Measurements from ENCODE around the gene FMO5.

Gene FMO5

GRCh38 chr1:147242449-147243227 is 17.5 kb upstream of the FMO5 start, which contains the start of gene CHD1L:
CHD1L (plus strand) TSS chr1:147242684; CDS start chr1:147242704, 20 bp downstream.
- H3K27ac ChIP-seq (ENCODE audit: extremely low read depth, low read depth, low read length) = peak within 1 kb of the TSS; percentile 96
- ChIA-PET POLR2A (interaction anchor here (0.6 to 1.4 kb wide), 5 partner anchors 70 to 866 kb away, joined by 3 to 12 read pairs (median 4); partner anchors contain the start of gene PRKAB2), CTCF (interaction anchor here (0.6 to 2.9 kb wide), 18 partner anchors 11 to 150 kb away, joined by 3 to 12 read pairs (median 5); partner anchors contain the start of gene PRKAB2)
- peak within 1 kb of the TSS; percentile 99 for H3K4me3 ChIP-seq (ENCODE audit: low read depth, low read length)
- H3K4me1 ChIP-seq (ENCODE audit: control insufficient read depth, insufficient read depth, low read length) = peaks cover 6% of the 10 kb centered on the region
- H3K36me3 ChIP-seq (ENCODE audit: control insufficient read depth in 2 of 2, insufficient read depth in 1 of 2, low read length in 2 of 2) = peaks cover 0 to 4% of the 10 kb centered on the region in 2 experiments; a peak in 1 of 3 replicates
- no peaks in the 10 kb centered on the region for H3K9me3 ChIP-seq (ENCODE audit: control insufficient read depth, insufficient read depth, low read depth, low read length)
- TF ChIP-seq ZNF24 (tag by site-specific recombination; IDR thresholded peaks at IDR 0.05) = peak; percentile 41; the same call in 1 of the 2 replicates
- TF ChIP-seq SP7 (tag by site-specific recombination; IDR thresholded peaks at IDR 0.05) = peak; percentile 61; the same call in 1 of the 2 replicates
- TF ChIP-seq, protein P1, sequence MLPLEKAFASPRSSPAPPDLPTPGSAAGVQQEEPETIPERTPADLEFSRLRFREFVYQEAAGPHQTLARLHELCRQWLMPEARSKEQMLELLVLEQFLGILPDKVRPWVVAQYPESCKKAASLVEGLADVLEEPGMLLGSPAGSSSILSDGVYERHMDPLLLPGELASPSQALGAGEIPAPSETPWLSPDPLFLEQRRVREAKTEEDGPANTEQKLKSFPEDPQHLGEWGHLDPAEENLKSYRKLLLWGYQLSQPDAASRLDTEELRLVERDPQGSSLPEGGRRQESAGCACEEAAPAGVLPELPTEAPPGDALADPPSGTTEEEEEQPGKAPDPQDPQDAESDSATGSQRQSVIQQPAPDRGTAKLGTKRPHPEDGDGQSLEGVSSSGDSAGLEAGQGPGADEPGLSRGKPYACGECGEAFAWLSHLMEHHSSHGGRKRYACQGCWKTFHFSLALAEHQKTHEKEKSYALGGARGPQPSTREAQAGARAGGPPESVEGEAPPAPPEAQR (tag by site-specific recombination; IDR thresholded peaks at IDR 0.05) = peak; percentile 19; the same call in 1 of the 2 replicates
- 0 out of 2 replicates have a peak, but pooled peaks have one; percentile 43 for TF ChIP-seq ZNF561 (tag by site-specific recombination; IDR thresholded peaks at IDR 0.05; ENCODE audit: borderline replicate concordance)
- TF ChIP-seq ZNF324 (tag by site-specific recombination; IDR thresholded peaks at IDR 0.05) = 0 out of 2 replicates have a peak, but pooled peaks have one; percentile 36
- TF ChIP-seq GLIS2 (tag by site-specific recombination; IDR thresholded peaks at IDR 0.05) = peak; percentile 75
- TF ChIP-seq HIC1 (tag by site-specific recombination; IDR thresholded peaks at IDR 0.05) = 0 out of 2 replicates have a peak, but pooled peaks have one; percentile 14
- peak; percentile 52; the same call in 1 of the 2 replicates for TF ChIP-seq ZNF366 (tag by site-specific recombination; conservative IDR thresholded peaks at IDR 0.05)
- TF ChIP-seq, protein P2, sequence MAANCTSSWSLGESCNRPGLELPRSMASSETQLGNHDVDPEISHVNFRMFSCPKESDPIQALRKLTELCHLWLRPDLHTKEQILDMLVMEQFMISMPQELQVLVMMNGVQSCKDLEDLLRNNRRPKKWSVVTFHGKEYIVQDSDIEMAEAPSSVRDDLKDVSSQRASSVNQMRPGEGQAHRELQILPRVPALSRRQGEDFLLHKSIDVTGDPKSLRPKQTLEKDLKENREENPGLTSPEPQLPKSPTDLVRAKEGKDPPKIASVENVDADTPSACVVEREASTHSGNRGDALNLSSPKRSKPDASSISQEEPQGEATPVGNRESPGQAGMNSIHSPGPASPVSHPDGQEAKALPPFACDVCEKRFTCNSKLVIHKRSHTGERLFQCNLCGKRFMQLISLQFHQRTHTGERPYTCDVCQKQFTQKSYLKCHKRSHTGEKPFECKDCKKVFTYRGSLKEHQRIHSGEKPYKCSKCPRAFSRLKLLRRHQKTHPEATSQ (tag by site-specific recombination; IDR thresholded peaks at IDR 0.05) = peak; percentile 69
- no peak for TF ChIP-seq ZNF670 (tag by site-specific recombination; IDR thresholded peaks at IDR 0.05; ENCODE audit: low read depth)
- peak; percentile 53; the same call in 1 of the 2 replicates for TF ChIP-seq ZNF391 (tag by site-specific recombination; IDR thresholded peaks at IDR 0.05; ENCODE audit: borderline replicate concordance, low read depth)
- no peak for TF ChIP-seq ZNF785 (tag by site-specific recombination; IDR thresholded peaks at IDR 0.05)
- TF ChIP-seq EGR2 (tag by site-specific recombination; IDR thresholded peaks at IDR 0.05; ENCODE audit: low read depth) = peak; percentile 87
- TF ChIP-seq ZBTB20 (tag by site-specific recombination; IDR thresholded peaks at IDR 0.05) = peak; percentile 67; the same call in 1 of the 2 replicates
- peak; percentile 71 for TF ChIP-seq ZNF654 (tag by site-specific recombination; IDR thresholded peaks at IDR 0.05; ENCODE audit: low read depth)
- 0 out of 2 replicates have a peak, but pooled peaks have one; percentile 13 for TF ChIP-seq ZNF558 (tag by site-specific recombination; IDR thresholded peaks at IDR 0.05)
- no peak for TF ChIP-seq ELK4 (IDR thresholded peaks at IDR 0.05; ENCODE audit: borderline replicate concordance, low read depth, low read length)
- TF ChIP-seq ZNF555 (tag by site-specific recombination; conservative IDR thresholded peaks at IDR 0.05) = no peak
- TF ChIP-seq, protein P3, sequence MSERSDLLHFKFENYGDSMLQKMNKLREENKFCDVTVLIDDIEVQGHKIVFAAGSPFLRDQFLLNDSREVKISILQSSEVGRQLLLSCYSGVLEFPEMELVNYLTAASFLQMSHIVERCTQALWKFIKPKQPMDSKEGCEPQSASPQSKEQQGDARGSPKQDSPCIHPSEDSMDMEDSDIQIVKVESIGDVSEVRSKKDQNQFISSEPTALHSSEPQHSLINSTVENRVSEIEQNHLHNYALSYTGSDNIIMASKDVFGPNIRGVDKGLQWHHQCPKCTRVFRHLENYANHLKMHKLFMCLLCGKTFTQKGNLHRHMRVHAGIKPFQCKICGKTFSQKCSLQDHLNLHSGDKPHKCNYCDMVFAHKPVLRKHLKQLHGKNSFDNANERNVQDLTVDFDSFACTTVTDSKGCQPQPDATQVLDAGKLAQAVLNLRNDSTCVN (tag by site-specific recombination; optimal IDR thresholded peaks at IDR 0.05) = peak; percentile 97
- peak; percentile 40; the same call in 1 of the 2 replicates for TF ChIP-seq ZNF76 (tag by site-specific recombination; IDR thresholded peaks at IDR 0.05; ENCODE audit: borderline replicate concordance, low read depth)
- TF ChIP-seq ZNF544 (tag by site-specific recombination; IDR thresholded peaks at IDR 0.05) = no peak
- TF ChIP-seq, protein P4, sequence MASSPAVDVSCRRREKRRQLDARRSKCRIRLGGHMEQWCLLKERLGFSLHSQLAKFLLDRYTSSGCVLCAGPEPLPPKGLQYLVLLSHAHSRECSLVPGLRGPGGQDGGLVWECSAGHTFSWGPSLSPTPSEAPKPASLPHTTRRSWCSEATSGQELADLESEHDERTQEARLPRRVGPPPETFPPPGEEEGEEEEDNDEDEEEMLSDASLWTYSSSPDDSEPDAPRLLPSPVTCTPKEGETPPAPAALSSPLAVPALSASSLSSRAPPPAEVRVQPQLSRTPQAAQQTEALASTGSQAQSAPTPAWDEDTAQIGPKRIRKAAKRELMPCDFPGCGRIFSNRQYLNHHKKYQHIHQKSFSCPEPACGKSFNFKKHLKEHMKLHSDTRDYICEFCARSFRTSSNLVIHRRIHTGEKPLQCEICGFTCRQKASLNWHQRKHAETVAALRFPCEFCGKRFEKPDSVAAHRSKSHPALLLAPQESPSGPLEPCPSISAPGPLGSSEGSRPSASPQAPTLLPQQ (tag by site-specific recombination; IDR thresholded peaks at IDR 0.05) = peak; percentile 100
- no peak for TF ChIP-seq ZNF140 (tag by site-specific recombination; IDR thresholded peaks at IDR 0.05)
- no peak for TF ChIP-seq AEBP2 (tag by site-specific recombination; IDR thresholded peaks at IDR 0.05; ENCODE audit: borderline replicate concordance)
- peak; percentile 93 for TF ChIP-seq ZSCAN30 (tag by site-specific recombination; IDR thresholded peaks at IDR 0.05)
